GM12878 (cell line): Measurements from ENCODE around the gene NDUFS6. TPM values are rescaled to one million over a fixed set of nuclear protein-coding genes. Genes with fewer than 3 reads are reported as not detected.

Source experiments
- ATAC-seq: fragments of 200-7000 bp; cut with Tn5 transposase; 3 replicates; pipeline ENCODE4 v1.9.1; 2020; ENCODE audit warnings: mild to moderate bottlenecking, moderate library complexity
- BruUV-seq: library from RNA; stranded (reverse); fragments of 400-500 nt; replicated peaks from 2 replicates; lab custom pipeline; 2021; lab: Mats Ljungman, UMichigan
- CTCF ChIA-PET: fragments of 300-600 bp; sonication (Branson Sonifier 250); formaldehyde crosslinking; extraction: SDS; loops from one replicate; lab custom pipeline; 2021; ENCODE audit warnings: inconsistent platforms; lab: Yijun Ruan, JAX
- POLR2A ChIA-PET: fragments of 350-600 bp; formaldehyde crosslinking; extraction: SDS; loops from one replicate; lab custom pipeline; 2021; ENCODE audit warnings: inconsistent platforms; lab: Charles Lee
- RAD21 ChIA-PET: fragments of 300-600 bp; sonication (Branson Sonifier 250); formaldehyde crosslinking; loops from one replicate; lab custom pipeline; 2023; ENCODE audit warnings: antibody characterized with exemption; ENCODE audit not compliant: unreplicated experiment; lab: Charles Lee
- SMC1A ChIA-PET: fragments of 300-600 bp; sonication (Branson Sonifier 250); formaldehyde crosslinking; loops from one replicate; lab custom pipeline; 2023; ENCODE audit not compliant: unreplicated experiment, uncharacterized antibody; lab: Charles Lee
- DNase-seq: peaks from one replicate; pipeline ENCODE4 v3.0.0-alpha.2; 2011; ENCODE audit warnings: low read depth, low spot score
- FAIRE-seq: peaks from 3 replicates; lab custom pipeline; 2011; peaks lifted over from hg19 to GRCh38; lab: Jason Lieb, UNC
- H2AFZ ChIP-seq: 2 replicates; pipeline ENCODE4 v1.6.0; 2011; ENCODE audit warnings: low read depth, low read length, control low read depth; ENCODE audit not compliant: control insufficient read depth
- H3K27ac ChIP-seq: 2 replicates; pipeline ENCODE4 v1.5.1; 2011; ENCODE audit warnings: control low read depth; ENCODE audit not compliant: control insufficient read depth, insufficient read depth
- H3K27me3 ChIP-seq, 2 experiments: replicated peaks in 1 of 2; 2 replicates each; pipeline versions ENCODE4 v1.6.0 to v1.6.1; 2011; ENCODE audit warnings: low read length in 1 of 2; ENCODE audit not compliant: control insufficient read depth in 2 of 2, insufficient read depth in 2 of 2
- H3K36me3 ChIP-seq, 2 experiments: 2 replicates each; pipeline ENCODE4 v1.5.1; 2011; ENCODE audit warnings: low read length in 1 of 2; ENCODE audit not compliant: control insufficient read depth in 2 of 2, insufficient read depth in 2 of 2
- H3K4me1 ChIP-seq: 2 replicates; pipeline ENCODE4 v1.6.1; 2011; ENCODE audit warnings: mild to moderate bottlenecking, low read length, moderate library complexity, mixed read lengths; ENCODE audit not compliant: control insufficient read depth, insufficient read depth
- H3K4me2 ChIP-seq: 2 replicates; pipeline ENCODE4 v1.6.0; 2011; ENCODE audit warnings: control low read depth; ENCODE audit not compliant: control insufficient read depth, insufficient read depth
- H3K4me3 ChIP-seq: fragments of 200-600 bp; sonication (generic); 2 replicates; pipeline ENCODE4 v1.5.1; 2016
- H3K79me2 ChIP-seq: 2 replicates; pipeline ENCODE4 v1.6.0; 2011; ENCODE audit warnings: low read length; ENCODE audit not compliant: control insufficient read depth, insufficient read depth
- H3K9ac ChIP-seq: 2 replicates; pipeline ENCODE4 v1.8.0; 2011; ENCODE audit warnings: low read length, control low read depth, mixed read lengths; ENCODE audit not compliant: control insufficient read depth, insufficient read depth
- H3K9me3 ChIP-seq: replicated peaks from 3 replicates; pipeline ENCODE4 v1.5.1; 2011; ENCODE audit warnings: mild to moderate bottlenecking, low read length; ENCODE audit not compliant: control insufficient read depth, insufficient read depth
- H4K20me1 ChIP-seq: 2 replicates; pipeline ENCODE4 v1.6.0; 2011; ENCODE audit not compliant: control insufficient read depth, insufficient read depth
- BMI1 ChIP-seq: fragments of 450-650 bp; IDR thresholded peaks from 2 replicates; pipeline ENCODE4 v1.6.1; 2016; ENCODE audit warnings: mild to moderate bottlenecking, moderate library complexity, borderline replicate concordance
- ESRRA ChIP-seq: IDR thresholded peaks from 2 replicates; pipeline ENCODE4 v1.6.1; 2012; ENCODE audit warnings: mild to moderate bottlenecking, low read length, improper control_type of control experiment
- FOXK2 ChIP-seq: fragments of 450-650 bp; IDR thresholded peaks from 2 replicates; pipeline ENCODE4 v1.6.1; 2017; ENCODE audit warnings: mild to moderate bottlenecking, moderate library complexity
- HDAC2 ChIP-seq: fragments of 200-600 bp; sonication (generic); IDR thresholded peaks from 2 replicates; pipeline ENCODE4 v1.6.1; 2017
- HDGF ChIP-seq: fragments of 450-650 bp; IDR thresholded peaks from 2 replicates; pipeline ENCODE4 v1.6.1; 2016; ENCODE audit warnings: antibody characterized with exemption
- KLF5 ChIP-seq: fragments of 450-650 bp; IDR thresholded peaks from 2 replicates; pipeline ENCODE4 v1.6.1; 2014; ENCODE audit warnings: mild to moderate bottlenecking; ENCODE audit not compliant: partially characterized antibody
- RUNX3 ChIP-seq: IDR thresholded peaks from 2 replicates; pipeline ENCODE4 v1.6.1; 2012; ENCODE audit warnings: low read length, inconsistent platforms
- SMAD5 ChIP-seq: IDR thresholded peaks from 2 replicates; pipeline ENCODE4 v1.6.1; 2016; ENCODE audit warnings: antibody characterized with exemption, low read depth
- SMARCA5 ChIP-seq: fragments of 450-650 bp; IDR thresholded peaks from 2 replicates; pipeline ENCODE4 v1.6.1; 2017; ENCODE audit warnings: mild to moderate bottlenecking
- SRF ChIP-seq, 2 experiments: IDR thresholded peaks; 2 replicates each; pipeline ENCODE4 v1.6.1; 2011; ENCODE audit warnings: low read depth in 2 of 2, low read length in 2 of 2, mild to moderate bottlenecking in 1 of 2, moderate library complexity in 1 of 2
- ZBTB11 ChIP-seq: fragments of 450-650 bp; formaldehyde crosslinking; IDR thresholded peaks from 2 replicates; pipeline ENCODE4 v1.5.0; 2022; ENCODE audit warnings: mild to moderate bottlenecking, missing genetic modification characterization
- ZNF207 ChIP-seq: fragments of 450-650 bp; IDR thresholded peaks from 2 replicates; pipeline ENCODE4 v1.6.1; 2014; ENCODE audit warnings: antibody characterized with exemption, mild to moderate bottlenecking, borderline replicate concordance
- ZNF217 ChIP-seq: fragments of 450-650 bp; IDR thresholded peaks from 2 replicates; pipeline ENCODE4 v1.6.1; 2017; ENCODE audit warnings: antibody characterized with exemption, mild to moderate bottlenecking
- ZNF274 ChIP-seq: IDR thresholded peaks from one replicate; pipeline ENCODE4 v1.8.0; 2011; ENCODE audit not compliant: insufficient read length, insufficient read depth
- ZNF622 ChIP-seq: fragments of 450-650 bp; IDR thresholded peaks from 2 replicates; pipeline ENCODE4 v1.6.1; 2017; ENCODE audit warnings: mild to moderate bottlenecking, inconsistent platforms
- WGBS: methylation state at CpG from one replicate; pipeline ENCODE4 v1.1.6; 2016; ENCODE audit warnings: low lambda C conversion rate; ENCODE audit not compliant: insufficient replicate concordance, insufficient coverage; ENCODE audit errors: missing lambda C conversion rate; 5-methylcytosine and 5-hydroxymethylcytosine counted together
- in situ Hi-C: fragments of 300-500 bp; cut with MboI; formaldehyde crosslinking; loops from 9 replicates; pipeline ENCODE4 v1.14.3; 2018; ENCODE audit warnings: mixed read lengths
- intact Hi-C: fragments of 100-400 bp; cut with micrococcal nuclease; formaldehyde crosslinking; loops from one replicate; pipeline ENCODE4 v1.14.2; 2022; ENCODE audit not compliant: unreplicated experiment
- polyA plus RNA-seq, 11 experiments: library from polyadenylated mRNA; depleted of rRNA in 4 of 11; unstranded in 6 of 11; stranded (reverse) in 5 of 11; fragments of >200 nt; fragmentation: Nextera tagmentation in 4 of 11; fragmentation: Illumina TruSeq in 1 of 11; extraction: Ambion mirVana in 4 of 11; extraction: Trizol in 1 of 11; gene quantifications; 1 replicate in 1 of 11; 2 replicates in 10 of 11; pipeline versions ENCODE4 v1.2.1 to v1.2.3, GENCODE V29; 2011 to 2016; ENCODE audit warnings: inconsistent platforms in 2 of 11, missing spikeins in 2 of 11, low read depth in 1 of 11
- total RNA-seq, 4 experiments: library from RNA; depleted of rRNA in 3 of 4; stranded (reverse); fragments of >200 nt in 3 of 4; fragmentation: Illumina TruSeq in 1 of 4; extraction: Trizol in 1 of 4; gene quantifications; 2 replicates each; pipeline versions ENCODE4 v1.2.1 to v1.2.3, GENCODE V29; 2013 to 2021
- TF ChIP-seq, protein P1 (sequence below): fragments of 450-650 bp; IDR thresholded peaks from 2 replicates; pipeline ENCODE4 v1.6.1; 2016; ENCODE audit warnings: mild to moderate bottlenecking, moderate library complexity, borderline replicate concordance
- TF ChIP-seq, protein P2 (sequence below): IDR thresholded peaks from 2 replicates; pipeline ENCODE4 v1.6.1; 2011; ENCODE audit warnings: borderline replicate concordance, low read depth, mild to moderate bottlenecking, moderate library complexity, mixed read lengths, low read length; ENCODE audit not compliant: insufficient read depth; ENCODE audit errors: extremely low read length

Gene NDUFS6
- total and polyA plus RNA-seq, 10 of the 15 experiments (the other 5 are each of a cell fraction or from before 2014, with no cell fraction given), result 20.7 to 213 (median 58.3) TPM

DNA sequence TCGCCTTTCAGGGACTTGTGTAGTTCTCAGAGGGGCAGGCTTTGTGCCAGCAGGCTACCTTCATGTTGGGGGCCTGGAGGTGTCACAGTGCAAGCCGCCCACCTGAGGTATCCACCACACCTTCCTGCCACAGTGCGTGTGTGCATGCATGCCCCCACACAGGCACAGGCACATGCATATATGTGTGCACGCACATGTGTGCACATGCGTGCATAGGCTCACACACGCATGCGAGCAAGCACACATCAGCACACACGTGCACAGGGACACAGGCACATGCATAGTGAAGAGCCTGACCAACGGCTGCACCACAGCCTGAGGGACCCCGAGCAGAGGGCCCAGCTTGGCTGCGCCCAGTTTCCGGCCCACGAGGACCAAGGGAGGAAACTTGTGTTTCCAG is 45.4 kb downstream of the NDUFS6 start:
- WGBS, result 48% methylated on average over 13 of the region's 13 CpGs

More for the DNA sequence above, 45.4 kb downstream of the NDUFS6 start:
- TF ChIP-seq RUNX3, result no peak
- no peak for TF ChIP-seq BMI1
- TF ChIP-seq KLF5, result no peak
- TF ChIP-seq FOXK2, result no peak
- no peak for TF ChIP-seq SMARCA5
- TF ChIP-seq, protein P1, sequence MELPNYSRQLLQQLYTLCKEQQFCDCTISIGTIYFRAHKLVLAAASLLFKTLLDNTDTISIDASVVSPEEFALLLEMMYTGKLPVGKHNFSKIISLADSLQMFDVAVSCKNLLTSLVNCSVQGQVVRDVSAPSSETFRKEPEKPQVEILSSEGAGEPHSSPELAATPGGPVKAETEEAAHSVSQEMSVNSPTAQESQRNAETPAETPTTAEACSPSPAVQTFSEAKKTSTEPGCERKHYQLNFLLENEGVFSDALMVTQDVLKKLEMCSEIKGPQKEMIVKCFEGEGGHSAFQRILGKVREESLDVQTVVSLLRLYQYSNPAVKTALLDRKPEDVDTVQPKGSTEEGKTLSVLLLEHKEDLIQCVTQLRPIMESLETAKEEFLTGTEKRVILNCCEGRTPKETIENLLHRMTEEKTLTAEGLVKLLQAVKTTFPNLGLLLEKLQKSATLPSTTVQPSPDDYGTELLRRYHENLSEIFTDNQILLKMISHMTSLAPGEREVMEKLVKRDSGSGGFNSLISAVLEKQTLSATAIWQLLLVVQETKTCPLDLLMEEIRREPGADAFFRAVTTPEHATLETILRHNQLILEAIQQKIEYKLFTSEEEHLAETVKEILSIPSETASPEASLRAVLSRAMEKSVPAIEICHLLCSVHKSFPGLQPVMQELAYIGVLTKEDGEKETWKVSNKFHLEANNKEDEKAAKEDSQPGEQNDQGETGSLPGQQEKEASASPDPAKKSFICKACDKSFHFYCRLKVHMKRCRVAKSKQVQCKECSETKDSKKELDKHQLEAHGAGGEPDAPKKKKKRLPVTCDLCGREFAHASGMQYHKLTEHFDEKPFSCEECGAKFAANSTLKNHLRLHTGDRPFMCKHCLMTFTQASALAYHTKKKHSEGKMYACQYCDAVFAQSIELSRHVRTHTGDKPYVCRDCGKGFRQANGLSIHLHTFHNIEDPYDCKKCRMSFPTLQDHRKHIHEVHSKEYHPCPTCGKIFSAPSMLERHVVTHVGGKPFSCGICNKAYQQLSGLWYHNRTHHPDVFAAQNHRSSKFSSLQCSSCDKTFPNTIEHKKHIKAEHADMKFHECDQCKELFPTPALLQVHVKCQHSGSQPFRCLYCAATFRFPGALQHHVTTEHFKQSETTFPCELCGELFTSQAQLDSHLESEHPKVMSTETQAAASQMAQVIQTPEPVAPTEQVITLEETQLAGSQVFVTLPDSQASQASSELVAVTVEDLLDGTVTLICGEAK, result no peak
- TF ChIP-seq HDAC2, result no peak
- no peak for TF ChIP-seq ZNF217
- TF ChIP-seq ZBTB11 (CRISPR knock-in tag), result no peak
- TF ChIP-seq ZNF207, result no peak
- no peak for TF ChIP-seq ESRRA
- no peak for TF ChIP-seq SMAD5
- no peak for TF ChIP-seq ZNF274
- no peak for TF ChIP-seq HDGF
- TF ChIP-seq SRF (IDR thresholded peaks at IDR 0.05; ENCODE audit: low read depth in 2 of 2, low read length in 2 of 2), result no peak
- TF ChIP-seq ZNF622, result no peak
- TF ChIP-seq, protein P2, sequence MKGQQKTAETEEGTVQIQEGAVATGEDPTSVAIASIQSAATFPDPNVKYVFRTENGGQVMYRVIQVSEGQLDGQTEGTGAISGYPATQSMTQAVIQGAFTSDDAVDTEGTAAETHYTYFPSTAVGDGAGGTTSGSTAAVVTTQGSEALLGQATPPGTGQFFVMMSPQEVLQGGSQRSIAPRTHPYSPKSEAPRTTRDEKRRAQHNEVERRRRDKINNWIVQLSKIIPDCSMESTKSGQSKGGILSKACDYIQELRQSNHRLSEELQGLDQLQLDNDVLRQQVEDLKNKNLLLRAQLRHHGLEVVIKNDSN, result no peak
- intact Hi-C loops, result no loop called here
- Histone ChIP-seq H3K4me1 (no peaks in the 10 kb centered on the region), H3K9me3 (no peaks in the 10 kb centered on the region), H4K20me1 (no peaks in the 10 kb centered on the region), H3K36me3 (no peaks in the 10 kb centered on the region), H3K27ac (no peak overlapping the region), H3K4me2 (no peak overlapping the region), H3K79me2 (no peaks in the 10 kb centered on the region), H3K27me3 (no peaks in the 10 kb centered on the region; a peak in 3 of 4 replicates), H3K9ac (no peak overlapping the region), H2AFZ (no peak overlapping the region), H3K4me3 (no peak overlapping the region)
- POLR2A ChIA-PET, result no interaction called here
- FAIRE-seq (no peak), ATAC-seq (no peak), DNase-seq (no peak)
- CTCF ChIA-PET, result no interaction called here
- BruUV-seq, result no TSS peak
- SMC1A ChIA-PET, result no interaction called here
- RAD21 ChIA-PET, result no interaction called here
- in situ Hi-C loops, result no loop called here
